ENCODE results near the gene TCEA2.

TCEA2 gene

DNA sequence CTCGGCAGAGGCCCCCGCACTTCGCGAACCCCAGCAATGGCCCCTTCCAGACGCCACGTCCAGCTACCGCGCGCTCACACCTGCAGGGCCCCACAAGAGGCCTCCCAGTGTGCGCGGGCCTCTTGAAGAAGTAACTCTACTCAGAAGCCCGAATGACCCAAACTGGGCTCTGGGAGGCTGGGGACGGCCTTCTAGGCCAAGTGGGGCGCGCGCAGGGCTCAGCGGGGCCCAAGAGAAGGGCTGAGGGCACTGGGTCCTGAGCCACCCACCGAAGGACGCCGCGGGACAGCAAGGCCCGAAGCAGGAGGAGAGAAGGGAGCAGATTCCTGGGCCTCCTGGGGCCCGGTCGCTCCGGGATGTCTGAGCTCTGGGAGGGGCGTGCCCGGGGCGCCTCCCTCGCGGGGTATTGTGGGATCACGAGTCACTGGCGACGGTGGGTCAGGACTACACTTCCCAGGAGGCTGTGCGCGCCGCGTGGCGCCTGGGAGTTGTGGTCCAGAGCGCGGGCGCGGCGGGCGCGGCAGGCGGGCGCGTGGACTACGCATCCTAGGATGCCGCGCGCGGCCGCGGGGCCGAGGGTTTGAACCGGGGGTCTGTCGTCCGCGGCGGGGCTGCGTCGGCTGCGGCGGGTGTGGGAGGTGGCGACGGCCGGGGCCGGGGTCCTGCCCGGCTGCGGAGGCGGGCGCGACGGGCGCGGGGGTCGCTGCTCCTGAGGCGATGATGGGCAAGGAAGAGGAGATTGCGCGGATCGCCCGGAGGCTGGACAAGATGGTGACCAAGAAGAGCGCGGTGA lies at the start of gene TCEA2:
Gene TCEA2 (plus strand): TSS at position 603 of the 793 bp plus-strand sequence. CDS start 115 bp downstream, at position 718.
- DNase-seq (ENCODE audit: low read depth in 2 of 3, low spot score in 2 of 3) = peak; percentile 88 to 90 (median 89)

DNA sequence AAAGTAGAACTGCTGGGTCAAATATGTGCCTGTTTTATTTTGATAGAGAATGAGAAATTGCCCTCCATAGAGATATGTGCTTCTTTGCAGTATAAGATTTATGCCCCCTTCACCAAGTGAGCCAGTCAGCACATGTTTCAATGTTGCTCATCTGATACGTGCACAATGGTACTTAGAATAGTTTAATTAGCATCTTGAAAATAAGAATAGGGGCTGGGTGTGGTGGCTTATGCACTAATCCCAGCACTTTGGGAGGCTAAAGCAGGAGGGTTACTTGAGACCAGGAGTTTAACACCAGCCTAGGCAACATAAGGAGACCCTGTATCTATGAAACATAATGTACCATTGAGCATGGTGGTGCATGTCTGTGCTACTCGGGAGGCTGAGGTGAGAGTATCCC lies 47.4 kb upstream of the TCEA2 start:
- DNase-seq (ENCODE audit: low read depth in 2 of 3, low spot score in 2 of 3) = no peak

GRCh38 chr20:64021124-64021975 lies 41.6 kb upstream of the TCEA2 start:
- no peak for DNase-seq (ENCODE audit: low read depth in 2 of 3, low spot score in 2 of 3)

DNA sequence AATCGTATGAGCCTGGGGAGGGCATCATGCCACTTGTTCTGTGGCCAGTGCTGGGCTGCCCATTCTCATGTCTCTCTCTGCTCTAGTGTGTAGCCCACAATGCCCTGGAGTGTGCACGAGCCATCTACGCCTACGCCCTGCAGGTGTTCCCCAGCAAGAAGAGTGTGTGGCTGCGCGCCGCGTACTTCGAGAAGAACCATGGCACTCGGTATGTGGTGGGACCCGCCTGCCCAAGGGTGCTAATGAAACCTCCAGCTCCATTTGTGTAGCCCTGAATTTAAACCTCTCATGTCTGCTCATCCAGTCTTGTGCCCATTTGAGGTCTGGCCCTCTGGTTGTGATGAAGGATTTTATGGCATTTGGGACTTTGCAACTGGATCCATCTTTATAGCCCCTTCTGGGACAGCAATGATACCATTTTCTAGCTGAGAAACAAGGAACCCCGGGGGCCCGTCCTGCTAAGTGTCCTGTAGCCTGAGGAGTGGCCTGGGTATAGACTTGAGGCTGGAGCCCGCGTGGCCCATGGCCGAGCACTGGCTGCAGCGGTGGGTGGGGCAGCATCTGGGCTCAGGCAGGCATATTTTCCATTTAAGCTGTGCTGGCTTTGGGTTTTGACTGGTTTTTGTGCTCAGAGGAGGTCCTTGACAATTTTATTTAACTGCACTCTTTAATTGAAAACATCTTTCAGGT lies 40.2 kb upstream of the TCEA2 start:
- no peak for DNase-seq (ENCODE audit: low read depth in 2 of 3, low spot score in 2 of 3)

DNA sequence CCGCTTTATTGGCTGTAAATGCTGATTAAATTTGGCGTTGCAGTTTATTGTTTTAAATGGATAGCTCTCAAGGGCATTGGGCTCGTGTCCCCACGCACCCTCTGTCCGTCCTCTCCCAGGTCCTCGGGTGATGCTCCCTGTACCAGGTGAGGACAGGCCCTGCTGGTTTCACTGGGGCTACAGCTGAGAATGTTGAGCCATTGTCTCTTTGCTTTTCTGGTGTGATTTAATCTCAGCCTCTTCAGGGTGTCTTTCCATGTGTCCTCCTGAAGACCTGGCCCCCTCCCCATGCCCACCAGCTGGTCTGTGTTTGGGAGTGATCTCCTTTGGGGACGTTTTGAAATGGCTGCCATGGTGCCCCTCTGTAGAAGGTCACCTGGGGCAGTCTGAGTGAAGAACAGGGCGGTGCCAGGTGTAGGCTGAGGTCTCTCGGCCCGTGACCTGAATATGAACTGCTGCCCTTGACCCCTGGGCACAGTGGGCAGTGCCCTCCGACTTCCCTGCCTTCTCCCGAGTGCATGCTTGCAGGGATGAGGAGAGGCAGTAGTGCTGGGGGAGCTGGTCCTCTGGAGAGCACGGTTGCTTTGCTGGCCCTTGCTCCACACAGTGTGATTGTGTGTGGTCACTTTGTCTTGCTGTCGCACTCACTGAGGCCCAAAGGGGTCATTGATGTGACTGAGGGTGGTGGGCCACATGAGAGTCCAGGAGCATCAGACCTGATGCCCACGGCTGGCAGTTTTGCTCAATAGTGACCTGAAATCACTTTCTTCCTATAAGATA lies 39.4 kb upstream of the TCEA2 start:
- no peak for DNase-seq (ENCODE audit: low read depth in 2 of 3, low spot score in 2 of 3)

DNA sequence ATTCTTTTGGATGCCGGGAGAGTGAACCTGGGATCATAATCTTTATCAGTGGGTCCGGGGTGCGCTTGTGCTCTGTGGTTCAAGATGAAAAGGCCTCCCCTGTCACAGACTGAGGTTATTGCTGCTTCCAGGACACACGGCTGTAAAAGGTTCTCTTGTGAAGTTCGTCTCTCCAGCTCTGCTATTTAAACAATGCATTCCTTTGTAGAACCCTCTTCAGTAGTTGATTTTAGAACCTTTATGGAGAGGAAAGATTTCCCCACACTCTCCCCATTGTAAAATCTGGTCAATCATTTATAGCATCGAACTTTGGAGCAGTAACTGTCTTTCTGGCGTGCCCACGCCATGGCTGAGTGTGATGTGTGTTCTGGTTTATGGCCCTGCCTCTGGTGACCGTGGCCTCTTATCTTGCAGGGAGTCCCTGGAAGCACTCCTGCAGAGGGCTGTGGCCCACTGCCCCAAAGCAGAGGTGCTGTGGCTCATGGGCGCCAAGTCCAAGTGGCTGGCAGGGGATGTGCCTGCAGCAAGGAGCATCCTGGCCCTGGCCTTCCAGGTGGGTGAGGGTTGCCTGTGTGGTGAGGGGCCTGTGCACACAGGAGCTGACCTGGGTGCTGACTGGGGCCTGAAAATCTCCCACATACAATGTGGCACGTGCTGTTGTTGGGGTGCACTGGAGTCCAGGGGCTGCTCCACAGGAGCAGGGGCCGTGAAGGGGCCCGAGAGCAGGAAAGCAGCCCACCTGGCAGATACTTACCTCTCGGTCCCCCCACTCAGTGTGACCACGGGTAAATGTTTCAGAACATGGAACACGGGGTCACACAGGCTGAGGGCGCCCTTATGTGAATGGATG lies 38.6 kb upstream of the TCEA2 start:
- no peak for DNase-seq (ENCODE audit: low read depth in 2 of 3, low spot score in 2 of 3)

GRCh38 chr20:64025101-64025825 lies 37.7 kb upstream of the TCEA2 start:
- DNase-seq (ENCODE audit: low read depth in 2 of 3, low spot score in 2 of 3) = no peak

DNA sequence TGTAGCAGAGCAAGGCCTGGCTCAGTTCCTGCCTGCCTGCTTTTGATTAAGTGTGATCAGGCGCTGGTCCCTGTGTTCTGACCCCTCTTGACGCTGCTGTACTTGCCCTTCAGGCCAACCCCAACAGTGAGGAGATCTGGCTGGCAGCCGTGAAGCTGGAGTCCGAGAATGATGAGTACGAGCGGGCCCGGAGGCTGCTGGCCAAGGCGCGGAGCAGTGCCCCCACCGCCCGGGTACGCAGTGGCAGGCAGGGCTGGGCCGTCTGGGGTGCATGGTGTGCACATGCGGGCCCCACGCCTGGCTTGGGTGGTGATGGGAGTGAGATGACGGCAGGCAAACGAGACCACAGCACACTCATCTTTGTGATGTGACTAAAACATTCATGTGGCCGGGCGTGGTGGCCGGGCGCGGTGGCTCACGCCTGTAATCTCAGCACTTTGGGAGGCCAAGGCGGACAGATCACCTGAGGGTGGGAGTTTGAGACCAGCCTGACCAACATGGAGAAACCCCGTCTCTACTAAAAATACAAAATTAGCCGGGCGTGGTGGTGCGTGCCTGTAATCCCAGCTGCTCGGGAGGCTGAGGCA lies 37.1 kb upstream of the TCEA2 start:
- DNase-seq (ENCODE audit: low read depth in 2 of 3, low spot score in 2 of 3) = no peak

DNA sequence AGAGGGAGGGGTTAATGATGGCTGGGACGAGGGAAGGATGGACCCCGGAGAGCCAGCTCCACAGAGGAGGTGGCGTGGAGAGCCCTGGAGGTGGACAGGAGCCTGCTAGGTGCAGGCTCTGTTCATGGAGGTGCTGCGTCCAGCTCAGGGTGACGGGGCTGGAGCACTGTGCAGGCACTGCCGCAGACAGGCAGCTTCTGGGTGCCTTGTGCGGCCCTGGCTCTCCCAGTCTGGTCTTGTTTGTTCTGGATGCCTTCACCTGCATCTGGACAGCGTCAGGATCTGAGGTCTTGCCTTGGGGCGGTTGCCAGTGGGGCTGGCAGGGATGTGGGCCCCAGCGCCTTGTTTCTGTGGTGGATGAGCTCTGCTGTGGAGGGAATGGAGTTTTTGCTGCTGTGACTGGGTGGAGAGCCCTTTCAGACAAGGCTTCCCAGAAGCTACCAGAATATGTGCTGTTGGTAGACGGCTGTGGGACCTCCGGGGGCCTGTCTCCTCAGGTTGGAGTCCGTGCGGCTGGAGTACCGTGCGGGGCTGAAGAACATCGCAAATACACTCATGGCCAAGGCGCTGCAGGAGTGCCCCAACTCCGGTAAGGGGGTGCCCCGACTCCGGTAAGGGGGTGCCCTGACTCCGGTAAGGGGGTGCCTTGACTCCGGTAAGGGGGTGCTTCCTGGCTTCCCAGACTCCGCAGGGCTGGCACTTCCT lies 34.9 kb upstream of the TCEA2 start:
- DNase-seq (ENCODE audit: low read depth in 2 of 3, low spot score in 2 of 3) = no peak

- no peak for DNase-seq (ENCODE audit: low read depth in 2 of 3, low spot score in 2 of 3)
Observed at GRCh38 chr20:64029293-64030117, 33.5 kb upstream of the TCEA2 start.

GRCh38 chr20:64030371-64031134 lies 32.4 kb upstream of the TCEA2 start:
- no peak for DNase-seq (ENCODE audit: low read depth in 2 of 3, low spot score in 2 of 3)

- DNase-seq (ENCODE audit: low read depth in 2 of 3, low spot score in 2 of 3) = no peak
Observed at GRCh38 chr20:64031822-64032314, 31.1 kb upstream of the TCEA2 start.

DNA sequence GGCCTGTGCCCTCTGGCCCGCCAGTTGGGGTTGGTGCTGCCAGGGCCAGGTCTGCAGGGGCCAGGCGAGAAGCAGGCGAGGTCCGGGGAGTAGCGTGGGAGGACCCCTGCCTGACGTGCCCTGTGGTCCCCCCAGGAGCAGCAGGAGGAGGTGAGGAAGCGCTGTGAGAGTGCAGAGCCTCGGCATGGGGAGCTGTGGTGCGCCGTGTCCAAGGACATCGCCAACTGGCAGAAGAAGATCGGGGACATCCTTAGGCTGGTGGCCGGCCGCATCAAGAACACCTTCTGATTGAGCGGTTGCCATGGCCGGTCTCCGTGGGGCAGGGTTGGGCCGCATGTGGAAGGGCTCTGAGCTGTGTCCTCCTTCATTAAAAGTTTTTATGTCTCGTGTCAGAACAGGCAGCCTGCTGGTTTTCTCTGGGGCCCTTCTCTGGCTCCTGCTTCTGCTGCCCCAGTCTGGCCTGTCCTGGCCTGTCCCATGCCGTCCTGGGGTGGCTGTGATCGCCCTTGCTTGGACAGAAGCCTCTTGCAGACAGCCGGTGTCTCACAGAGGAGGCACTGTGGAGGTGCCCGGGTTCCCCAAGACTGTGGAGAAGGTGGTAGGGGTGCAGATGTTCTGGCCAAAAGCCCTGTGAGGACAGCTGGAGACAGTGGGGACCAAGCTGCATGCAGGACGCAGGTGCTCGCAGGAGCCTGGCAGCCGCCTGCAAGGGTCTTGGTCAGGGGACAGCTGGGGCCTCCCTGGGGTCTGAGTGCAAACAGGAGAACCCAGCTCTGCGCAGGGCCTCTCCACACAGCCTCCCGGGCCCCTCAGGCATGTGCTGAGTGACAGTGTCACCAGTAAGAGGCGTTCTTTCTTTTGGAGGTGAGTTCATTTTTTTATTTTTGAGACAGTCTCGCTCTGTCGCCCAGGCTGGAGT lies 30.0 kb upstream of the TCEA2 start:
- no peak for DNase-seq (ENCODE audit: low read depth in 2 of 3, low spot score in 2 of 3)

- DNase-seq (ENCODE audit: low read depth in 2 of 3, low spot score in 2 of 3) = no peak
Observed at GRCh38 chr20:64033981-64034493, 29.0 kb upstream of the TCEA2 start.

Measured in activated CD8-positive, alpha-beta memory T cell treated with anti-CD3 and anti-CD28 coated beads for 48 hours (primary cell).